Neural crest cell (in vitro differentiated cells): ENCODE data around the gene KCNIP4. TPM values are rescaled to one million over a fixed set of nuclear protein-coding genes. Genes with fewer than 3 reads are reported as not detected.

ENCODE experiments used
- DNase-seq: peaks from one replicate; pipeline ENCODE4 v3.0.0; 2021; ENCODE audit warnings: low read depth, mixed read lengths, low spot score
- H3K27ac Mint-ChIP-seq: one replicate; pipeline ENCODE4 v1.8.0; 2021; ENCODE audit warnings: mild to moderate bottlenecking, mixed read lengths; ENCODE audit not compliant: unreplicated experiment
- H3K27me3 Mint-ChIP-seq: 2 replicates; pipeline ENCODE4 v1.8.0; 2021; ENCODE audit warnings: low read depth, mild to moderate bottlenecking, mixed read lengths
- H3K36me3 Mint-ChIP-seq: 2 replicates; pipeline ENCODE4 v1.8.0; 2021; ENCODE audit warnings: low read depth, mild to moderate bottlenecking, mixed read lengths
- H3K4me1 Mint-ChIP-seq: 2 replicates; pipeline ENCODE4 v1.8.0; 2021; ENCODE audit warnings: mixed read lengths
- H3K4me3 Mint-ChIP-seq: one replicate; pipeline ENCODE4 v1.8.0; 2021; ENCODE audit warnings: mild to moderate bottlenecking, mixed read lengths
- H3K9me3 Mint-ChIP-seq: 2 replicates; pipeline ENCODE4 v1.8.0; 2021; ENCODE audit warnings: mixed read lengths
- CTCF ChIP-seq: fragments of 200-600 bp; sonication (generic); conservative IDR thresholded peaks from 2 replicates; pipeline ENCODE4 v1.5.0; 2021; ENCODE audit warnings: antibody characterized with exemption, mild to moderate bottlenecking
- total RNA-seq: library from RNA; stranded (reverse); gene quantifications from 2 replicates; pipeline ENCODE4 v1.2.1, GENCODE V29; 2021

Gene KCNIP4
- total RNA-seq, 1 donor from 2014 or later: 0.33 TPM

- TF ChIP-seq CTCF: no peak
- no peak overlapping the region for H3K4me3 Mint-ChIP-seq
Measured at GRCh38 chr4:21242163-21242562, 706.4 kb downstream of the KCNIP4 start.

GRCh38 chr4:21226637-21227538 lies 721.7 kb downstream of the KCNIP4 start:
- Mint-ChIP-seq H3K27me3 (peaks cover 6% of the 10 kb centered on the region), H3K4me1 (no peaks in the 10 kb centered on the region), H3K9me3 (peaks cover 2% of the 10 kb centered on the region), H3K36me3 (no peaks in the 10 kb centered on the region), H3K27ac (no peak overlapping the region), H3K4me3 (no peak overlapping the region)
- DNase-seq: no peak
- no peak for TF ChIP-seq CTCF

More at GRCh38 chr4:21242163-21242562, 706.4 kb downstream of the KCNIP4 start:
- Mint-ChIP-seq H3K36me3 (no peaks in the 10 kb centered on the region), H3K9me3 (no peaks in the 10 kb centered on the region), H3K27me3 (peaks cover 5% of the 10 kb centered on the region), H3K4me1 (no peaks in the 10 kb centered on the region), H3K27ac (no peak overlapping the region)
- DNase-seq: no peak

GRCh38 chr4:21211846-21212245 lies 736.7 kb downstream of the KCNIP4 start:
- DNase-seq: no peak
- H3K4me3 Mint-ChIP-seq: no peak overlapping the region

GRCh38 chr4:21209860-21210259 lies 738.7 kb downstream of the KCNIP4 start:
- Mint-ChIP-seq H3K9me3 (no peaks in the 10 kb centered on the region), H3K36me3 (no peaks in the 10 kb centered on the region), H3K4me1 (peaks cover 5% of the 10 kb centered on the region), H3K4me3 (no peak overlapping the region), H3K27me3 (peaks cover 15% of the 10 kb centered on the region), H3K27ac (no peak overlapping the region)
- no peak for DNase-seq
- no peak for TF ChIP-seq CTCF

More at GRCh38 chr4:21211846-21212245, 736.7 kb downstream of the KCNIP4 start:
- no peaks in the 10 kb centered on the region for H3K9me3 Mint-ChIP-seq
- H3K4me1 Mint-ChIP-seq: peaks cover 5% of the 10 kb centered on the region
- peaks cover 18% of the 10 kb centered on the region for H3K27me3 Mint-ChIP-seq
- H3K36me3 Mint-ChIP-seq: no peaks in the 10 kb centered on the region
- no peak overlapping the region for H3K27ac Mint-ChIP-seq
- TF ChIP-seq CTCF: no peak

GRCh38 chr4:21205821-21206531 lies 742.6 kb downstream of the KCNIP4 start:
- no peak for DNase-seq
- Mint-ChIP-seq H3K9me3 (no peaks in the 10 kb centered on the region), H3K36me3 (no peaks in the 10 kb centered on the region), H3K27me3 (no peaks in the 10 kb centered on the region), H3K4me1 (peaks cover 5% of the 10 kb centered on the region), H3K27ac (no peak overlapping the region), H3K4me3 (no peak overlapping the region)
- TF ChIP-seq CTCF: no peak
